HG03139 (cell line): ENCODE results near the gene KIF16B.

Source experiments
- ATAC-seq: cut with Tn5 transposase; IDR thresholded peaks from one replicate; pipeline ENCODE4 v1.9.1; 2021; ENCODE audit not compliant: unreplicated experiment

KIF16B gene

GRCh38 chr20:16407251-16408067 is 165.8 kb downstream of the KIF16B start:
- ATAC-seq: no peak

- ATAC-seq: no peak
These were observed 168.0 kb downstream of the KIF16B start for GRCh38 chr20:16405254-16405653.

- no peak for ATAC-seq
These were observed 168.6 kb downstream of the KIF16B start for GRCh38 chr20:16404640-16405039.

- no peak for ATAC-seq
These were observed 169.1 kb downstream of the KIF16B start for GRCh38 chr20:16404171-16404570.

GRCh38 chr20:16400234-16400633 is 173.0 kb downstream of the KIF16B start:
- ATAC-seq: no peak

GRCh38 chr20:16399801-16400200 is 173.4 kb downstream of the KIF16B start:
- no peak for ATAC-seq

GRCh38 chr20:16397086-16397485 is 176.2 kb downstream of the KIF16B start:
- no peak for ATAC-seq

- ATAC-seq: no peak
These were observed 177.9 kb downstream of the KIF16B start for GRCh38 chr20:16395366-16395765.

GRCh38 chr20:16394784-16395183 is 178.5 kb downstream of the KIF16B start:
- no peak for ATAC-seq

- no peak for ATAC-seq
These were observed 179.4 kb downstream of the KIF16B start for GRCh38 chr20:16393836-16394235.

- no peak for ATAC-seq
These were observed 180.0 kb downstream of the KIF16B start for GRCh38 chr20:16393297-16393696.

GRCh38 chr20:16392346-16392745 is 180.9 kb downstream of the KIF16B start:
- ATAC-seq: peak; percentile 96

GRCh38 chr20:16390991-16391390 is 182.3 kb downstream of the KIF16B start:
- no peak for ATAC-seq

- ATAC-seq: no peak
These were observed 184.5 kb downstream of the KIF16B start for GRCh38 chr20:16388731-16389130.

GRCh38 chr20:16387666-16388065 is 185.6 kb downstream of the KIF16B start:
- ATAC-seq: no peak

GRCh38 chr20:16385891-16386290 is 187.4 kb downstream of the KIF16B start:
- no peak for ATAC-seq

GRCh38 chr20:16385462-16385861 is 187.8 kb downstream of the KIF16B start:
- no peak for ATAC-seq

- no peak for ATAC-seq
These were observed 191.8 kb downstream of the KIF16B start for GRCh38 chr20:16381444-16381843.

GRCh38 chr20:16378712-16379370 is 194.4 kb downstream of the KIF16B start:
- ATAC-seq: no peak

GRCh38 chr20:16378122-16378521 is 195.1 kb downstream of the KIF16B start:
- no peak for ATAC-seq

GRCh38 chr20:16369441-16369840 is 203.8 kb downstream of the KIF16B start:
- ATAC-seq: no peak

- ATAC-seq: no peak
These were observed 204.5 kb downstream of the KIF16B start for GRCh38 chr20:16368645-16369292.
